COLO668 (cell line): ENCODE data around the gene AHCYL1.
A peak's percentile ranks its signal among the peaks of the same experiment; 100 is the strongest.
"Not testable (repeated sequence)": the region's sequence is repeated elsewhere in the genome, so short reads cannot be mapped to it uniquely, and the experiment has no call there.

Experiments
- DNase-seq: peaks from one replicate; lab custom pipeline; 2025; ENCODE audit not compliant: unreplicated experiment; lab: John Stamatoyannopoulos, UW

Gene AHCYL1

GRCh38 chr1:109984456-109985246 is at the start of gene AHCYL1:
TSS of gene AHCYL1 (plus strand) at chr1:109984765. CDS start at chr1:109985053, 288 bp downstream.
- DNase-seq: peak; percentile 99

DNA sequence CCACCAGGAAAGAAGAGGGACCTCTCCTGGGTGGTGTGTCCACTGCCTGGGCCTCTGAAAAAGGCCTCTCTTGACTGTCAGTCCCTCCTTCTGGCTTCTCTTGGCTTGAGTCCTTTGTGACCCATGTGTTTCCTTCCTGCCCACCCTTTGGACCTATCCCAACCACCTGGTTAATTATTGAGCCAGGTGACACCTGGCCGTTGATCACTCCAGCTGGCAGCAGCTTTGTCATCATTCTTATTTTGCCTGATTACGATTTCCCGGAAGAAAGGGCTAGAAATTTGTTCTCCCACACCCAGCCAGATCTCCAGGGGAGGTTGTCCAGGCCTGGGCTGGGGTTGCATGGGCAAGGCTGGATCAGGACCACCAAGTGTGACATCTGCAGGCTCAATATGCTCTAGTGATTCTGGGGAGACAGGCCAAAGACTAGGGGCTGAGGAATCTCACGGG is 49.1 kb upstream of the AHCYL1 start:
- peak; percentile 88 for DNase-seq

DNA sequence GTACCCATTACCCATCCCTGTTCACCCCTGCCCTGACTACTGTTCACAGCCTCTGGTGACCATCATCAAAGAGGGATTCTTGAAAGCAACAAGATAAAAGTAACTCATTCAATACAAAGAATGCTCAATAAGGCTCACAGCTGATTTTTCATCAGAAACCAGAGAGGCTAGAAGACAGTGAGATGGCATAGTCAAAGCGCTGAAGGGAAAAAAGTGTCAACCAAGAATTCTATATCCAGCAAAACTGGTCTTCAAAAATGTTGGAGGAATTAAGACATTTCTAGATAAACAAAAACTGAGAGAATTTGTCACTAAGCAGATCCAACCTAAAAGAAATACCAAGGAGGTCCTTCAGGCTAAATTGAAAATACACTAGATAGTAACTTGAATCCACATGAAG is 46.8 kb upstream of the AHCYL1 start:
- DNase-seq: no peak

- DNase-seq: no peak
Measured at GRCh38 chr1:109938556-109938955, 46.0 kb upstream of the AHCYL1 start.

GRCh38 chr1:109942434-109942833 is 42.1 kb upstream of the AHCYL1 start:
- no peak for DNase-seq

- no peak for DNase-seq
Measured at GRCh38 chr1:109944541-109944940, 40.0 kb upstream of the AHCYL1 start.

GRCh38 chr1:109946511-109946910 is 38.1 kb upstream of the AHCYL1 start:
- no peak for DNase-seq

GRCh38 chr1:109947582-109948284 is 36.8 kb upstream of the AHCYL1 start:
- DNase-seq: no peak

- no peak for DNase-seq
Measured at GRCh38 chr1:109948285-109948630, 36.3 kb upstream of the AHCYL1 start.

- no peak for DNase-seq
Measured at GRCh38 chr1:109950038-109950437, 34.5 kb upstream of the AHCYL1 start.

DNA sequence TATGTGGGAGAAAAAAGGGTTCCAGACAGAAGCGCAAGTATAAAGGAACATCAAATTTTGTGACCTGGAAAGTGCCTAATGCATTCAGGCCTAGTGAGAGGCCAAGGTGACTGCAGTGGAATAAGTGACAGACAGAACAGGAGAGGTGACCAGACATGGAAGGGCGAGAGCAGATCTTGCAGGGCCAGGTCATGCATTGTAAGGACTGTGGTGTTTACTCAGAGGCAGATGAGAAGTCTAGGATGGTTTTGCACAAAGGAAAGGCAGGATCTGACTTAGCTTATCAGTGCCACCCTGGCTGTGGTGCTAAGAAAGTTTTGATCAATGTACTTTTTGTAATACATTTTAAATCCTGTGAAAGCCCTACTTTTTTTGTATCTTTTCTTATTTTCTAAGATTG is 34.1 kb upstream of the AHCYL1 start:
- DNase-seq: no peak

DNA sequence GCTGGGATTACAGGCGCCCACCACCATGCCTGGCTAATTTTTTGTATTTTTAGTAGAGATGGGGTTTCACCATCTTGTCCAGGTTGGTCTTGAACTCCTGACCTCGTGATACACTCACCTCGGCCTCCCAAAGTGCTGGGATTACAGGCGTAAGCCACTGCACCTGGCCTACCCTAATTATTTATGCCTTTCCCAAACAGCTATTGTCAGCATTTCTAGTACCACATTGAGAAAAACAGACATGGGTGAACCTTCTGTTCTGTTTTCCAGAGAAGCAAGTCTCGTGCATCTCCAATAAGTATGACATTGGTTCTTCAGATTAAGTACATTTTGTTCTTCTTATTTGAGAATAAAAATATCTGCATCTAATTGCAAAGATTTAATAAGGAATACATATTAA is 33.1 kb upstream of the AHCYL1 start:
- DNase-seq: not testable (repeated sequence)

- no peak for DNase-seq
Measured at GRCh38 chr1:109954041-109954512, 30.5 kb upstream of the AHCYL1 start.

DNA sequence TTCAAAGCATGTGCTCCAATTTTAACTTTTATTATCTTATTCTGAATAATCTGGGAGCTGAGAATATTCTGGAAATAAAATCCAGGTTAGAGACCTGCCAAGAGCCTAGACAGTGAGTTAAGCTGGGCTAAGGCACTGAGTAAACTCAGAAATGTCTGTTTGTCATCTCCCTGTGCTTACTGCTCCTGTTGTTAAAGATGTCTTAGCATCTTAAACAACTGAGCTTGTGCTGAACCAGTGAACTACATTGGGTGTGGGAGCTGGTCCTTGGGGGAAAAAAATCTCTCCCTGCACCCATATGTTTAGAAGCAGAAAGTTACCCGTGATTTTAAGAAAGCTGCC is 25.0 kb upstream of the AHCYL1 start:
- no peak for DNase-seq

DNA sequence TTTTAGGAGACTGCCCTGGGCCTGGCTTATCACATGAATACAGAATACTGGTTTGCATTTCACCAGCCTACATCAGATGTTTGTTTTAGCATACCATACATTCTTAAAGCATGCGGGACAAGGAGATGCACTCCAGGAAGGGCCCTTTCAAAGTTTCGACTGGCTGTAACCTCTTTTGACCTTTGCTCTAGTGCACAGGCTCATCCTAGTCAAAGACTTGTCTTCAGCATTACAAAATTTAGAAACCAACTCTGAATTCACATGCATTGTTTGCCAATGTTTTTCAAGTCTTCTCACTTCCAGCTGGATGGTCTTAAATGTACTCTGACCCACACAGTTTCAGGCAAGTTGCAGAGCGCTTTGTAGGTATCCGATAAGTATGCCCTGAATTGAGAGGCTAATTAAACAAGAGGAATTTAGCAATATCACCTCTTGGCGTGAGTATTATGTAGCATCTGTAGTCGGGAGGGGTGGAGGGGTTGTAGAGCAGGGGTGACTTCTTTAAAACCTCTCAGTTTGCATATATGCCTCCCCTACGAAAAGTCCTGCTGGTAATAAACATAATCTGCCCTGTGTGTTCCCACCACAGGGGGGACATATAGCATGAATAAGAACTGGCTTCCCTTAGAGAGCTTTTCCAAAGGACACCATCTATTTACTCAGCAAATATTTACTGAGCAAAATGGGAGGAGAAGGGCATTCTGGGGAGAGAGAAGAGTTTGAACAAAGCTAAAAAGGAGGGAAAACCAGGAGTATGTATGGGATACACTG is 24.4 kb upstream of the AHCYL1 start:
- DNase-seq: peak; percentile 54

DNA sequence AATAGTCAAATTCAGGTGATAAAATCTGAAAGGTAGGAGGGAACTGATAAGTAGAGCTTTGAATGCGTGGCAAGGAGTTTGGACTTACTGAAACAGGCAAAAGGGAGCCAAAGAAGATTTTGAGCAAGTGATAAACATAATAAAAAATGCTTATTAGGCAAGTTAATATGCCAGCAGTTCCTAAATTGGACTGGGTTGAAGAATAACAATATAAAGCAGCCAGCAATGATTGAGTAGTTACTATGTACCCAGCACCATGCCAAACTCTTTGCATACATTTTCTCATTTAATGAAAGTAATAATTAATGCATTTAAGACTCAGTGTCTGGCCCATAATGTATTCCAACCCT is 23.8 kb upstream of the AHCYL1 start:
- no peak for DNase-seq

GRCh38 chr1:109963864-109964263 is 20.7 kb upstream of the AHCYL1 start:
- DNase-seq: no peak

DNA sequence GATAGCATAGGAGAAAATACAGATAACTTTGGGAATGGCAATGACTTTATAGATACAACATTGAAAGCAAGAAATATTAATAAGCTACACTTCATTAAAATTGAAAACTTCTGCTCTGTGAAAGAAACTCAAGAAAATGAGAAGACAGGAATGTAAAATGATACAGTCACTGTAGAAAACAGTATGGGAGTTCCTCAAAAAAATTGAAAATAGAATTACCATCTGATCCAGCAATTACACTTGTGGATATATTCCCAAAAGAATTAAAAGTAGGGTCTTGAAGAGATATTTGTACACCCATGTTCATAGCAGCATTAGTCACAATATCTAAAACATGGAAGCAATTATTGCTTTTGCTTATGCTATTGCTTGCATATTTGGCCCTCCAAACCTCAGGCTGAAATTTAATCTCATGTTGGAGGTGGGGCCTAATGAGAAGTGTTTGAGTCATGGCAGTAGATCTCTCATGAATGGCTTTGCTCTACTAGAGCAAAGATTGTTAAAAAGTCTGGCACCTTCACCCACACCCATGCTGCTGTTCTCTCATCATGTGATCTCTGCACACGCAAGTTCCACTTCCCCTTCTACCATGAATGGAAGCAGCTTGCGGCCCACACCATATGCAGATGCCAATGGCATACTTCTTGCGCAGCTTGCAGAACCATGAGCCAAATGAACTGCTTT is 15.3 kb upstream of the AHCYL1 start:
- DNase-seq: no peak

DNA sequence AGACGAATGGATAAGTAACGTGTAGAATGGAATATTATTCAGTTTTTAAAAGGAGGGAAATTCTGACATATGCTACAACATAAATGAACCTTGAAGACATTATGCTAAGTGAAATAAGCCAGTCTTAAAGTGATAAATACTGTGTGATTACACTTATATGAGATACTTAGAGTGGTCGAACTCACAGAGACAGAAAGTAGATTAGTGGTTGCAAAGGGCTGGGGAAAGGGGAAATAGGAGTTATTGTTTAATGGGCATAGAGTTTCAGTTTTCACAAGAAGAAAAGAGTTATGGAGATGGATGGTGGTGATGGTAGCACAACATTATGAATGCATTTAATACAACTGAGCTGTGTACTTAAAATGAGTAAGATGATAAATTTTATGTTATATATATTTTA is 14.7 kb upstream of the AHCYL1 start:
- no peak for DNase-seq

GRCh38 chr1:109971559-109971958 is 13.0 kb upstream of the AHCYL1 start:
- no peak for DNase-seq

DNA sequence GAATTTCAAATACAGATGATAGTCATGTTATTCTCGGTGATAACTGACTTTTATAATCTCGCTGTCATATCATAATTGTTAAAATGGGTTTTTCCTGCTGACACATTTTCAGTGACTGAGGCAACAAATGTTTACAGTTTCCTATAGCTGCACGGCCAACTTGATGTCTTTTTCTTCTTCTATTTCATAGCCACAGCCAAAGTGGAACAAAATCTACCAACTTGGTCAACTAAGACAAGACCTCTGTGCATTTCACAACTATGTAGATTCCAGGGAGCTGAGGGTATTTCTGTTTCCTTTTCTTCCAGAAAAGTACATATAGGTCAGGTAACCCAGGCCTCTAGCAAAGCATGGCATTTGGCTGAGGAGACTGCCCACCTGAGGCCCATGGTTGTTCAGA is 10.4 kb upstream of the AHCYL1 start:
- no peak for DNase-seq
